PC-3 (cell line): ENCODE data around the gene SLC6A6. TPM values are rescaled to one million over a fixed set of nuclear protein-coding genes. Genes with fewer than 3 reads are reported as not detected.
A peak's percentile ranks its signal among the peaks of the same experiment; 100 is the strongest.

ENCODE experiments used
- ATAC-seq: fragments of 200-7000 bp; cut with Tn5 transposase; 2 replicates; pipeline ENCODE4 v1.9.1; 2020; ENCODE audit warnings: mild to moderate bottlenecking, moderate library complexity
- BruUV-seq: library from RNA; stranded (reverse); fragments of 400-500 nt; replicated peaks from 2 replicates; lab custom pipeline; 2021; lab: Mats Ljungman, UMichigan
- CTCF ChIA-PET: fragments of 300-600 bp; sonication (Branson Sonifier 250); formaldehyde crosslinking; loops from one replicate; lab custom pipeline; 2022; ENCODE audit warnings: antibody characterized with exemption; lab: Charles Lee
- POLR2A ChIA-PET: fragments of 300-600 bp; sonication (Branson Sonifier 250); formaldehyde crosslinking; loops from one replicate; lab custom pipeline; 2022; ENCODE audit warnings: antibody characterized with exemption; ENCODE audit not compliant: unreplicated experiment; lab: Charles Lee
- DNase-seq: peaks from one replicate; pipeline ENCODE4 v3.0.0-alpha.2; 2015
- H2AFZ ChIP-seq: fragments of 300-600 bp; sonication (generic); 2 replicates; pipeline ENCODE4 v1.6.0; 2016; ENCODE audit warnings: antibody characterized with exemption, low read length
- H3F3A ChIP-seq: fragments of 300-600 bp; sonication (generic); one replicate; pipeline ENCODE4 v1.6.0; 2017; ENCODE audit warnings: antibody characterized with exemption, low read length, control low read depth, mild to moderate bottlenecking; ENCODE audit not compliant: unreplicated experiment
- H3K27ac ChIP-seq: fragments of 300-600 bp; sonication (generic); 2 replicates; pipeline ENCODE4 v1.5.1; 2016; ENCODE audit warnings: mild to moderate bottlenecking, low read length
- H3K27me3 ChIP-seq: fragments of 300-600 bp; sonication (generic); 2 replicates; pipeline ENCODE4 v1.6.1; 2016; ENCODE audit warnings: low read length, mixed read lengths
- H3K36me3 ChIP-seq: fragments of 300-600 bp; sonication (generic); 2 replicates; pipeline ENCODE4 v1.6.1; 2016; ENCODE audit warnings: low read depth, mixed run types, low read length, mixed read lengths
- H3K4me1 ChIP-seq: fragments of 300-600 bp; sonication (generic); 2 replicates; pipeline ENCODE4 v1.5.1; 2016; ENCODE audit warnings: low read length; ENCODE audit not compliant: insufficient read depth
- H3K4me2 ChIP-seq: fragments of 300-600 bp; sonication (generic); 2 replicates; pipeline ENCODE4 v1.6.0; 2016; ENCODE audit warnings: low read length
- H3K4me3 ChIP-seq: fragments of 300-600 bp; sonication (generic); 2 replicates; pipeline ENCODE4 v1.5.1; 2016; ENCODE audit warnings: mild to moderate bottlenecking, low read length, mixed read lengths
- H3K79me2 ChIP-seq: fragments of 300-600 bp; sonication (generic); 2 replicates; pipeline ENCODE4 v1.6.1; 2017; ENCODE audit warnings: low read length, mixed read lengths
- H3K9ac ChIP-seq: fragments of 300-600 bp; sonication (generic); 2 replicates; pipeline ENCODE4 v1.6.0; 2016; ENCODE audit warnings: mild to moderate bottlenecking, low read length
- H3K9me2 ChIP-seq: fragments of 300-600 bp; sonication (generic); replicated peaks from 2 replicates; pipeline ENCODE4 v1.6.1; 2016; ENCODE audit warnings: mixed run types, low read length, mixed read lengths
- H3K9me3 ChIP-seq: fragments of 300-600 bp; sonication (generic); 2 replicates; pipeline ENCODE4 v1.6.1; 2016; ENCODE audit warnings: low read length, mixed read lengths
- H4K20me1 ChIP-seq: fragments of 300-600 bp; sonication (generic); 2 replicates; pipeline ENCODE4 v1.6.1; 2016; ENCODE audit warnings: low read length, mixed read lengths
- EZH2 ChIP-seq: fragments of 300-600 bp; sonication (generic); IDR thresholded peaks from one replicate; pipeline ENCODE4 v1.6.1; 2017; ENCODE audit warnings: antibody characterized with exemption, mild to moderate bottlenecking, low read length; ENCODE audit not compliant: unreplicated experiment
- EZH2phosphoT487 ChIP-seq: fragments of 300-600 bp; sonication (generic); IDR thresholded peaks from 2 replicates; pipeline ENCODE4 v1.6.1; 2018; ENCODE audit warnings: mild to moderate bottlenecking, antibody characterized with exemption, low read length, borderline replicate concordance
- intact Hi-C: fragments of 100-400 bp; cut with micrococcal nuclease; formaldehyde crosslinking; loops from 2 replicates; pipeline ENCODE4 v1.9.0; 2023
- total RNA-seq: library from RNA; depleted of rRNA; stranded (reverse); fragments of >200 nt; gene quantifications from 2 replicates; pipeline ENCODE4 v1.2.3, GENCODE V29; 2014
- TF ChIP-seq, protein P1 (sequence below): fragments of 300-600 bp; sonication (generic); conservative IDR thresholded peaks from 2 replicates; pipeline ENCODE4 v1.5.1; 2017; ENCODE audit warnings: antibody characterized with exemption, low read depth, mild to moderate bottlenecking, low read length

The SLC6A6 gene
- total RNA-seq, 1 experiment from 2014 or later, result 28.1 TPM

DNA sequence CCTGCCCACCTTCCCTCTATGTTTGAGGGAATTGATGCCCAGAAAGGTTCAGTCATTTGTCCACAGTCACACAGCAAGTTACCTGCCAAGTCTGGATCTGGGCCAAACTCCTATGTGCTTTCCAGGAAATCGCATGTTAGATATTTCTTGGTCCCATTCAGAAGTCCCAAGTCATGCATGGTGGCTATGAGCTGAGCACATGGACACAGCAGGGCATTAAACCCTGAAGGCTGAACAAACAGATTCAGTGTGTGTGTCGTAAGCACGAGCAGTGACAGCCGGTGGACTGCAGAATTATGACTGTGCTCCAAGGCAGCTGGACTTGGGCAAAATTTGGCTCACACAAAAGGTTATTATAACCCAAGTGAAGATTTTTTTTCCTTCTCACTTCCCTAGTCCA is 11.4 kb upstream of the SLC6A6 start:
- H3K9me3 ChIP-seq, result no peaks in the 10 kb centered on the region
- no peaks in the 10 kb centered on the region for H3F3A ChIP-seq
- TF ChIP-seq EZH2phosphoT487, result no peak
- no peak for TF ChIP-seq EZH2
- TF ChIP-seq, protein P1, sequence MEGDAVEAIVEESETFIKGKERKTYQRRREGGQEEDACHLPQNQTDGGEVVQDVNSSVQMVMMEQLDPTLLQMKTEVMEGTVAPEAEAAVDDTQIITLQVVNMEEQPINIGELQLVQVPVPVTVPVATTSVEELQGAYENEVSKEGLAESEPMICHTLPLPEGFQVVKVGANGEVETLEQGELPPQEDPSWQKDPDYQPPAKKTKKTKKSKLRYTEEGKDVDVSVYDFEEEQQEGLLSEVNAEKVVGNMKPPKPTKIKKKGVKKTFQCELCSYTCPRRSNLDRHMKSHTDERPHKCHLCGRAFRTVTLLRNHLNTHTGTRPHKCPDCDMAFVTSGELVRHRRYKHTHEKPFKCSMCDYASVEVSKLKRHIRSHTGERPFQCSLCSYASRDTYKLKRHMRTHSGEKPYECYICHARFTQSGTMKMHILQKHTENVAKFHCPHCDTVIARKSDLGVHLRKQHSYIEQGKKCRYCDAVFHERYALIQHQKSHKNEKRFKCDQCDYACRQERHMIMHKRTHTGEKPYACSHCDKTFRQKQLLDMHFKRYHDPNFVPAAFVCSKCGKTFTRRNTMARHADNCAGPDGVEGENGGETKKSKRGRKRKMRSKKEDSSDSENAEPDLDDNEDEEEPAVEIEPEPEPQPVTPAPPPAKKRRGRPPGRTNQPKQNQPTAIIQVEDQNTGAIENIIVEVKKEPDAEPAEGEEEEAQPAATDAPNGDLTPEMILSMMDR, result no peak
- no peaks in the 10 kb centered on the region for H3K27me3 ChIP-seq
- ATAC-seq (peak; percentile 37; the same call in 1 of the 2 replicates), DNase-seq (peak; percentile 54)
- H3K9me2 ChIP-seq, result no peaks in the 10 kb centered on the region
- H3K4me2 ChIP-seq, result no peak overlapping the region
- H3K4me3 ChIP-seq, result no peak overlapping the region
- H2AFZ ChIP-seq, result no peak overlapping the region
- H3K79me2 ChIP-seq, result no peaks in the 10 kb centered on the region
- H4K20me1 ChIP-seq, result no peaks in the 10 kb centered on the region
- no peaks in the 10 kb centered on the region for H3K4me1 ChIP-seq
- no peak overlapping the region for H3K27ac ChIP-seq
- POLR2A ChIA-PET, result no interaction called here
- no peak overlapping the region for H3K9ac ChIP-seq
- BruUV-seq, result no TSS peak
- intact Hi-C loops, result no loop called here
- CTCF ChIA-PET, result no interaction called here
- no peaks in the 10 kb centered on the region for H3K36me3 ChIP-seq

DNA sequence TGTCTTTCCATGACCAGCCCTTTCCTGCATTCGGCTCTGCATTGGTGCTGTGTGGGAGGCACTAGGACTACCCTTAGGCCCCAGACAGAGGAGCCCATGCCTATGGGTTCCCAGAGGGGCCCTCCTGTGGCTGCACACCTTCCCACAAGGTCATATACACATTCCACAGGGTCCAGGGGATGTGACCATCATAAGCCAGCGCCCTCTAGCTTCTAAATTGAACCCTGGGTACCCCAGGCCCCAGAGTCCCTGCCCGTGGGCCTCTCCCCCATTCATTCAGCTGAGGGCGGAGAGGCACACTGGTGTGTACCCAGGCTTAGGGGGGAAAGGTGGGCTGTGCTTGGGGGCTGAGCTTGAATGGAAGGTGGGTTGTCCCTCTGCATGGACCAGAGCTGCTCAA is 10.2 kb upstream of the SLC6A6 start:
- Histone ChIP-seq H3K27me3 (no peaks in the 10 kb centered on the region), H3K9me3 (no peaks in the 10 kb centered on the region), H4K20me1 (no peaks in the 10 kb centered on the region), H3K4me2 (no peak overlapping the region), H3K27ac (no peak overlapping the region), H3F3A (peaks cover 4% of the 10 kb centered on the region), H3K9ac (no peak overlapping the region), H3K4me3 (no peak overlapping the region), H3K4me1 (no peaks in the 10 kb centered on the region), H2AFZ (no peak overlapping the region), H3K79me2 (no peaks in the 10 kb centered on the region), H3K36me3 (no peaks in the 10 kb centered on the region), H3K9me2 (no peaks in the 10 kb centered on the region)
- ChIA-PET CTCF (interaction anchor here (0.5 kb wide), 1 partner anchor 456 kb away, joined by 3 read pairs; no protein-coding TSS in a partner anchor), POLR2A (no interaction called here)
- intact Hi-C loops, result no loop called here
- ATAC-seq, result no peak
- no peak for DNase-seq
- BruUV-seq, result no TSS peak
- TF ChIP-seq EZH2phosphoT487 (no peak), EZH2 (no peak)
- TF ChIP-seq, protein P1, result peak; percentile 36; the same call in 1 of the 2 replicates

DNA sequence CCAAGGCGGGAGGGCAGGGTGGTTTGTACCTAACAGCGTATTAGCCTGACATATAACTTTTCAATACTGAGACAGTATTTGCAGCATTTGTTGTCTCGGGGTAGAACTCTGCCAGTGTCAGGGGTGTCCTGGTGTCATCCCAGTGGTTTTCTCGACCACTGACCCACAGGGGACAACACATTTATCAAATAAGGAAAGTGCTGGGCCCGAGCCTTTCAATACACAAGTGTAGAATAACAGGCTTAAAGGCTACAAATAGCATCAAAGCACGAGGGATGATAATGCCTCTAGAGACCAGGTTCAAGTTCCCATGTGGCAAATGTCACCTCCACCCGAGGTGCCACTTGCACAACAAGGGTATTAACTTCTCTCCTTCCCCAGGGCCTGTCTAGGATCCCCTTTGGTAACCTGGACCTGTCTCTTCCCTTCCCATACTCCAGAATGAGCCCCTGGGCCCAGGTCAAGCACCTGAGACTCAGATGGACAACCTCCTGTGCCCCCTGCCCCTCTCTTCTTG is 9.5 kb upstream of the SLC6A6 start:
- Histone ChIP-seq H3K27ac (no peak overlapping the region), H3K79me2 (no peaks in the 10 kb centered on the region), H3K9me2 (no peaks in the 10 kb centered on the region), H3F3A (peaks cover 5% of the 10 kb centered on the region), H3K9ac (no peak overlapping the region), H3K36me3 (no peaks in the 10 kb centered on the region), H3K4me1 (no peaks in the 10 kb centered on the region), H3K4me2 (no peak overlapping the region), H2AFZ (no peak overlapping the region), H3K9me3 (no peaks in the 10 kb centered on the region), H4K20me1 (no peaks in the 10 kb centered on the region), H3K4me3 (no peak overlapping the region), H3K27me3 (no peaks in the 10 kb centered on the region)
- DNase-seq (no peak), ATAC-seq (no peak)
- BruUV-seq, result no TSS peak
- CTCF ChIA-PET, result interaction anchor here (0.5 kb wide), 1 partner anchor 455 kb away, joined by 3 read pairs; no protein-coding TSS in a partner anchor
- POLR2A ChIA-PET, result no interaction called here
- TF ChIP-seq EZH2phosphoT487, result no peak
- TF ChIP-seq EZH2, result no peak
- TF ChIP-seq, protein P1, result no peak
- intact Hi-C loops, result no loop called here
